ENCODE data around the gene KLK3.

KLK3 gene

GRCh38 chr19:50831026-50831396, 23.7 kb upstream of the KLK3 start:
- DNase-seq (no peak), ATAC-seq (no peak)

- DNase-seq = no peak
- ATAC-seq = no peak
Observed at GRCh38 chr19:50832666-50833065, 22.0 kb upstream of the KLK3 start.

- ATAC-seq (no peak), DNase-seq (no peak)
Observed at GRCh38 chr19:50833117-50833801, 21.5 kb upstream of the KLK3 start, which contains the start of gene KLK15. KLK15 (minus strand) TSS chr19:50833574; CDS start chr19:50831492, 2,082 bp downstream.

- ATAC-seq = no peak
- DNase-seq = no peak
Observed at GRCh38 chr19:50833802-50834167, 20.9 kb upstream of the KLK3 start.

- DNase-seq (no peak), ATAC-seq (no peak)
Observed at GRCh38 chr19:50835103-50835784, 19.5 kb upstream of the KLK3 start.

GRCh38 chr19:50835785-50836542, 18.8 kb upstream of the KLK3 start:
- DNase-seq (peak; percentile 86), ATAC-seq (peak; percentile 89)

- no peak for DNase-seq
- ATAC-seq = no peak
Observed at GRCh38 chr19:50836543-50837195, 18.0 kb upstream of the KLK3 start.

GRCh38 chr19:50837300-50837699, 17.4 kb upstream of the KLK3 start:
- DNase-seq (no peak), ATAC-seq (no peak)

GRCh38 chr19:50838239-50838638, 16.5 kb upstream of the KLK3 start:
- ATAC-seq (no peak), DNase-seq (no peak)

- ATAC-seq = no peak
- no peak for DNase-seq
Observed at GRCh38 chr19:50839712-50840655, 14.7 kb upstream of the KLK3 start.

- DNase-seq = no peak
Observed at GRCh38 chr19:50842130-50842529, 12.6 kb upstream of the KLK3 start.

GRCh38 chr19:50843205-50843604, 11.5 kb upstream of the KLK3 start:
- ATAC-seq (no peak), DNase-seq (no peak)

More at GRCh38 chr19:50842130-50842529, 12.6 kb upstream of the KLK3 start:
- ATAC-seq = no peak

- DNase-seq (no peak), ATAC-seq (no peak)
Observed at GRCh38 chr19:50843701-50844221, 11.0 kb upstream of the KLK3 start.

GRCh38 chr19:50844296-50844935, 10.3 kb upstream of the KLK3 start:
- ATAC-seq (no peak), DNase-seq (no peak)

GRCh38 chr19:50850738-50851137, 4.0 kb upstream of the KLK3 start:
- DNase-seq = no peak
- no peak for ATAC-seq

GRCh38 chr19:50851620-50852019, 3.1 kb upstream of the KLK3 start:
- no peak for ATAC-seq
- no peak for DNase-seq

- ATAC-seq = no peak
Observed at GRCh38 chr19:50857366-50857765, 2.7 kb downstream of the KLK3 start.

GRCh38 chr19:50858886-50859285, 4.2 kb downstream of the KLK3 start:
- DNase-seq (no peak), ATAC-seq (no peak)

More at GRCh38 chr19:50857366-50857765, 2.7 kb downstream of the KLK3 start:
- DNase-seq = no peak

GRCh38 chr19:50859849-50860248, 5.1 kb downstream of the KLK3 start:
- ATAC-seq (no peak), DNase-seq (no peak)

GRCh38 chr19:50861010-50861409, 6.3 kb downstream of the KLK3 start:
- no peak for DNase-seq
- no peak for ATAC-seq

Measured in stimulated activated naive CD8-positive, alpha-beta T cell treated with anti-CD3 and anti-CD28 coated beads, Interleukin-15, Interleukin-2, amounts not matched to agents 100 U/mL and 50 U/mL, for 24 hours (primary cell).